RWPE2 (cell line): ENCODE results near the gene CYP4Z1.
"Not testable (repeated sequence)": the region's sequence is repeated elsewhere in the genome, so short reads cannot be mapped to it uniquely, and the experiment has no call there.

Experiments
- ATAC-seq: fragments of 200-7000 bp; cut with Tn5 transposase; 3 replicates; pipeline ENCODE4 v1.9.1; 2021; ENCODE audit warnings: low read depth
- DNase-seq: peaks from one replicate; pipeline ENCODE4 v3.0.0-alpha.2; 2020; ENCODE audit warnings: low spot score
- H3K27ac ChIP-seq: fragments of 450-650 bp; 2 replicates; pipeline ENCODE4 v1.5.1; 2017; ENCODE audit warnings: mild to moderate bottlenecking; ENCODE audit not compliant: poor library complexity, severe bottlenecking
- H3K27me3 ChIP-seq: fragments of 250-450 bp; sonication (Bioruptor Pico); 2 replicates; pipeline ENCODE4 v1.5.1; 2021; ENCODE audit warnings: mild to moderate bottlenecking, moderate library complexity; ENCODE audit not compliant: insufficient read depth, poor library complexity, severe bottlenecking
- H3K36me3 ChIP-seq: fragments of 250-450 bp; sonication (Bioruptor Pico); 2 replicates; pipeline ENCODE4 v1.5.1; 2020; ENCODE audit warnings: low read depth, mild to moderate bottlenecking, moderate library complexity
- H3K4me1 ChIP-seq: fragments of 250-450 bp; sonication (Bioruptor Pico); 2 replicates; pipeline ENCODE4 v1.5.1; 2021; ENCODE audit warnings: mild to moderate bottlenecking, moderate library complexity; ENCODE audit not compliant: insufficient read depth, poor library complexity, severe bottlenecking
- H3K4me3 ChIP-seq: fragments of 250-450 bp; sonication (Bioruptor Pico); 2 replicates; pipeline ENCODE4 v1.5.1; 2021; ENCODE audit warnings: mild to moderate bottlenecking, moderate library complexity; ENCODE audit not compliant: severe bottlenecking
- H3K9me3 ChIP-seq: fragments of 250-450 bp; sonication (Bioruptor Pico); 2 replicates; pipeline ENCODE4 v1.5.1; 2021; ENCODE audit warnings: mild to moderate bottlenecking, moderate library complexity; ENCODE audit not compliant: severe bottlenecking
- CTCF ChIP-seq: fragments of 450-650 bp; IDR thresholded peaks from one replicate; pipeline ENCODE4 v1.5.1; 2017; ENCODE audit warnings: mild to moderate bottlenecking, moderate library complexity; ENCODE audit not compliant: poor library complexity, severe bottlenecking

Gene CYP4Z1

GRCh38 chr1:47030170-47030805 is 36.7 kb upstream of the CYP4Z1 start:
- Histone ChIP-seq H3K4me1 (peaks cover 24% of the 10 kb centered on the region), H3K36me3 (no peaks in the 10 kb centered on the region), H3K27ac (peak overlapping the region; percentile 67), H3K9me3 (no peaks in the 10 kb centered on the region), H3K27me3 (no peaks in the 10 kb centered on the region), H3K4me3 (no peak overlapping the region)
- DNase-seq (no peak), ATAC-seq (peak; percentile 21; the same call in 2 of the 3 replicates)
- TF ChIP-seq CTCF: no peak

GRCh38 chr1:47031059-47031458 is 36.0 kb upstream of the CYP4Z1 start:
- DNase-seq: no peak

GRCh38 chr1:47031585-47031984 is 35.4 kb upstream of the CYP4Z1 start:
- H3K36me3 ChIP-seq: no peaks in the 10 kb centered on the region
- H3K4me3 ChIP-seq: no peak overlapping the region
- H3K27ac ChIP-seq: peak overlapping the region; percentile 67
- no peak for TF ChIP-seq CTCF
- H3K4me1 ChIP-seq: peaks cover 24% of the 10 kb centered on the region
- no peak for DNase-seq
- no peaks in the 10 kb centered on the region for H3K9me3 ChIP-seq
- H3K27me3 ChIP-seq: no peaks in the 10 kb centered on the region
- no peak for ATAC-seq

More at GRCh38 chr1:47031059-47031458, 36.0 kb upstream of the CYP4Z1 start:
- no peak overlapping the region for H3K4me3 ChIP-seq
- peak overlapping the region; percentile 67 for H3K27ac ChIP-seq
- no peak for TF ChIP-seq CTCF
- H3K36me3 ChIP-seq: no peaks in the 10 kb centered on the region
- H3K4me1 ChIP-seq: peaks cover 24% of the 10 kb centered on the region
- no peaks in the 10 kb centered on the region for H3K9me3 ChIP-seq
- no peaks in the 10 kb centered on the region for H3K27me3 ChIP-seq
- ATAC-seq: peak; percentile 92

- ATAC-seq (no peak), DNase-seq (no peak)
- Histone ChIP-seq H3K27ac (no peak overlapping the region), H3K36me3 (no peaks in the 10 kb centered on the region), H3K27me3 (no peaks in the 10 kb centered on the region), H3K4me1 (peaks cover 10% of the 10 kb centered on the region), H3K9me3 (no peaks in the 10 kb centered on the region), H3K4me3 (no peak overlapping the region)
- no peak for TF ChIP-seq CTCF
These were observed 30.3 kb upstream of the CYP4Z1 start for GRCh38 chr1:47036764-47037163.

- Histone ChIP-seq H3K4me1 (no peaks in the 10 kb centered on the region), H3K4me3 (no peak overlapping the region), H3K27ac (no peak overlapping the region), H3K27me3 (no peaks in the 10 kb centered on the region), H3K36me3 (no peaks in the 10 kb centered on the region), H3K9me3 (no peaks in the 10 kb centered on the region)
- no peak for TF ChIP-seq CTCF
- ATAC-seq: no peak
- no peak for DNase-seq
These were observed 7.7 kb upstream of the CYP4Z1 start for GRCh38 chr1:47059376-47059775.

- DNase-seq, H3K27me3 ChIP-seq, H3K36me3 ChIP-seq, H3K4me1 ChIP-seq, H3K4me3 ChIP-seq, H3K27ac ChIP-seq, H3K9me3 ChIP-seq: not testable (repeated sequence)
- peak; percentile 74 for ATAC-seq
These were observed 2.0 kb downstream of the CYP4Z1 start for GRCh38 chr1:47069080-47069479.

GRCh38 chr1:47069509-47069908 is 2.5 kb downstream of the CYP4Z1 start:
- H3K4me1 ChIP-seq, DNase-seq, H3K27me3 ChIP-seq, ATAC-seq, H3K4me3 ChIP-seq, H3K27ac ChIP-seq, H3K36me3 ChIP-seq, H3K9me3 ChIP-seq: not testable (repeated sequence)
